A673 (cell line): ENCODE results near the gene COPS4. TPM values are rescaled to one million over a fixed set of nuclear protein-coding genes. Genes with fewer than 3 reads are reported as not detected.
A peak's percentile ranks its signal among the peaks of the same experiment; 100 is the strongest.
"Not testable (repeated sequence)": the region's sequence is repeated elsewhere in the genome, so short reads cannot be mapped to it uniquely, and the experiment has no call there.

Source experiments
- BruUV-seq: library from RNA; stranded (reverse); fragments of 400-500 nt; replicated peaks from 2 replicates; lab custom pipeline; 2021; lab: Mats Ljungman, UMichigan
- CTCF ChIA-PET: fragments of 300-600 bp; sonication (Branson Sonifier 250); formaldehyde crosslinking; loops from one replicate; lab custom pipeline; 2022; ENCODE audit warnings: antibody characterized with exemption; lab: Charles Lee
- POLR2A ChIA-PET: fragments of 300-600 bp; sonication (Branson Sonifier 250); formaldehyde crosslinking; loops from one replicate; lab custom pipeline; 2022; ENCODE audit warnings: antibody characterized with exemption; ENCODE audit not compliant: low non-redundant PET; lab: Charles Lee
- DNase-seq: peaks from one replicate; pipeline ENCODE4 v3.0.0-alpha.2; 2015; ENCODE audit warnings: low spot score
- H3K27ac ChIP-seq: fragments of 200-600 bp; sonication (generic); 2 replicates; pipeline ENCODE4 v1.5.1; 2016; ENCODE audit warnings: mixed run types, low read depth, mild to moderate bottlenecking, mixed read lengths, antibody characterized with exemption, low read length; ENCODE audit not compliant: poor library complexity, severe bottlenecking
- H3K27me3 ChIP-seq: fragments of 200-600 bp; sonication (generic); replicated peaks from 2 replicates; pipeline ENCODE4 v1.6.1; 2017; ENCODE audit warnings: mixed run types, low read depth, mild to moderate bottlenecking, mixed read lengths, antibody characterized with exemption, low read length; ENCODE audit not compliant: insufficient read depth, poor library complexity
- H3K36me3 ChIP-seq: fragments of 200-600 bp; sonication (generic); 2 replicates; pipeline ENCODE4 v1.6.1; 2016; ENCODE audit warnings: mixed run types, mild to moderate bottlenecking, mixed read lengths, antibody characterized with exemption, low read length; ENCODE audit not compliant: insufficient read depth, poor library complexity, severe bottlenecking
- H3K4me1 ChIP-seq: fragments of 200-600 bp; sonication (generic); 2 replicates; pipeline ENCODE4 v1.6.1; 2017; ENCODE audit warnings: mixed run types, mild to moderate bottlenecking, mixed read lengths, antibody characterized with exemption, low read length; ENCODE audit not compliant: insufficient read depth, poor library complexity, severe bottlenecking
- H3K4me3 ChIP-seq: fragments of 200-600 bp; sonication (generic); 2 replicates; pipeline ENCODE4 v1.5.1; 2016; ENCODE audit warnings: low read depth, mixed run types, mild to moderate bottlenecking, mixed read lengths, low read length; ENCODE audit not compliant: poor library complexity, severe bottlenecking
- H3K9me3 ChIP-seq: fragments of 200-600 bp; sonication (generic); 2 replicates; pipeline ENCODE4 v1.6.1; 2016; ENCODE audit warnings: mixed run types, low read depth, mild to moderate bottlenecking, mixed read lengths, antibody characterized with exemption, low read length; ENCODE audit not compliant: poor library complexity, severe bottlenecking
- EZH2 ChIP-seq: fragments of 200-600 bp; sonication (generic); IDR thresholded peaks from 2 replicates; pipeline ENCODE4 v1.6.1; 2017; ENCODE audit warnings: borderline replicate concordance, low read depth, mild to moderate bottlenecking, mixed read lengths, antibody characterized with exemption, low read length; ENCODE audit not compliant: poor library complexity, severe bottlenecking
- intact Hi-C: fragments of 100-400 bp; cut with micrococcal nuclease; formaldehyde crosslinking; loops from one replicate; pipeline ENCODE4 v1.10.0; 2022; ENCODE audit not compliant: unreplicated experiment
- total RNA-seq: library from RNA; stranded (reverse); gene quantifications from 2 replicates; pipeline ENCODE4 v1.2.3, GENCODE V29; 2021
- TF ChIP-seq, protein P1 (sequence below): fragments of 300-800, 200-600 bp; sonication (generic); conservative IDR thresholded peaks from 2 replicates; pipeline ENCODE4 v1.5.1; 2017; ENCODE audit warnings: low read depth, mild to moderate bottlenecking, antibody characterized with exemption, low read length, moderate library complexity, mixed read lengths

COPS4 gene
- total RNA-seq, 1 experiment from 2014 or later = 25.5 TPM

DNA sequence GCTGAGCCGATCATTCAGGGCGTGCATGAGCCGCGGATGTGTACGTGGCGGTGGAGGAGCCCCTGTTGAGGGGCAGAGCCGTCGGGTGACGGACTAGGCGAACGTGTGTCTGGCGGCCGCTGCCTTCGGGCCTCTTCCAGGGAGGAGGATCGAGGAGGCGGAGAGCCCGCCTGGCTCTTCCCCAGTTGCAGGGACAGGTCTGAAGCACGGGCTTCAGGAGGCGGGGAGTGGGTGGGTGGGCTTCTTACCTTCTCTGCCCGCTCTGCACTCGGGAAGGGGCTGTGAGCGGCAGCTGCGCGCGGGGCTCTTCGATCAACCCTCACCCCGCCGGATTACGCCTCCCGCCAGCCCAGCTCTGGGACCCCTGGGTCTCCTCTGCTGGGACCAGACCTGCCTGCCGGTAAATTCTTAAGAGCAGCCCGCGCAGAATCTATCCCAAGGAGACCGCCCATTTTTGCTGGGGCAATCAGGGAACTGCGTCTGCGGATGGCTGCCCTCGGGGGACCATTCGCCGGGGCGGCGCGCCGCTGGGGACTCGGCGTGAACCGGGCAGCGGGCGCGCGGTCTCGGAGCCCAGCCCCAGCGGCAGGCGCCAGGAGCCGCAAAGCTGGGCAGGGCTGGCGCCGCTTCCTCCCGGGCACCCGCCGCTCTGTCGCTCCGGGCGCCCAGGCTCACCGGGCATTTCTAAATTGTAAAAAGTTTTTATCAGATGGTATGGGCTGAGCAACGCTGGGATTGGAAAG, 74.7 kb downstream of the COPS4 start:
- no peaks in the 10 kb centered on the region for H3K27me3 ChIP-seq
- POLR2A ChIA-PET = interaction anchor here (0.6 kb wide), 1 partner anchor 99 kb away, joined by 6 read pairs; the partner anchor contains the start of gene LIN54
- peak overlapping the region; percentile 53 for H3K4me3 ChIP-seq
- H3K9me3 ChIP-seq = no peaks in the 10 kb centered on the region
- DNase-seq = peak; percentile 46
- CTCF ChIA-PET = interaction anchor here (0.8 kb wide), 1 partner anchor 143 kb away, joined by 4 read pairs; no protein-coding TSS in a partner anchor
- no peak overlapping the region for H3K27ac ChIP-seq
- intact Hi-C loops = no loop called here
- no peaks in the 10 kb centered on the region for H3K4me1 ChIP-seq
- no peak for TF ChIP-seq EZH2
- TF ChIP-seq, protein P1, sequence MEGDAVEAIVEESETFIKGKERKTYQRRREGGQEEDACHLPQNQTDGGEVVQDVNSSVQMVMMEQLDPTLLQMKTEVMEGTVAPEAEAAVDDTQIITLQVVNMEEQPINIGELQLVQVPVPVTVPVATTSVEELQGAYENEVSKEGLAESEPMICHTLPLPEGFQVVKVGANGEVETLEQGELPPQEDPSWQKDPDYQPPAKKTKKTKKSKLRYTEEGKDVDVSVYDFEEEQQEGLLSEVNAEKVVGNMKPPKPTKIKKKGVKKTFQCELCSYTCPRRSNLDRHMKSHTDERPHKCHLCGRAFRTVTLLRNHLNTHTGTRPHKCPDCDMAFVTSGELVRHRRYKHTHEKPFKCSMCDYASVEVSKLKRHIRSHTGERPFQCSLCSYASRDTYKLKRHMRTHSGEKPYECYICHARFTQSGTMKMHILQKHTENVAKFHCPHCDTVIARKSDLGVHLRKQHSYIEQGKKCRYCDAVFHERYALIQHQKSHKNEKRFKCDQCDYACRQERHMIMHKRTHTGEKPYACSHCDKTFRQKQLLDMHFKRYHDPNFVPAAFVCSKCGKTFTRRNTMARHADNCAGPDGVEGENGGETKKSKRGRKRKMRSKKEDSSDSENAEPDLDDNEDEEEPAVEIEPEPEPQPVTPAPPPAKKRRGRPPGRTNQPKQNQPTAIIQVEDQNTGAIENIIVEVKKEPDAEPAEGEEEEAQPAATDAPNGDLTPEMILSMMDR = no peak
- H3K36me3 ChIP-seq = no peaks in the 10 kb centered on the region
- no TSS peak for BruUV-seq

DNA sequence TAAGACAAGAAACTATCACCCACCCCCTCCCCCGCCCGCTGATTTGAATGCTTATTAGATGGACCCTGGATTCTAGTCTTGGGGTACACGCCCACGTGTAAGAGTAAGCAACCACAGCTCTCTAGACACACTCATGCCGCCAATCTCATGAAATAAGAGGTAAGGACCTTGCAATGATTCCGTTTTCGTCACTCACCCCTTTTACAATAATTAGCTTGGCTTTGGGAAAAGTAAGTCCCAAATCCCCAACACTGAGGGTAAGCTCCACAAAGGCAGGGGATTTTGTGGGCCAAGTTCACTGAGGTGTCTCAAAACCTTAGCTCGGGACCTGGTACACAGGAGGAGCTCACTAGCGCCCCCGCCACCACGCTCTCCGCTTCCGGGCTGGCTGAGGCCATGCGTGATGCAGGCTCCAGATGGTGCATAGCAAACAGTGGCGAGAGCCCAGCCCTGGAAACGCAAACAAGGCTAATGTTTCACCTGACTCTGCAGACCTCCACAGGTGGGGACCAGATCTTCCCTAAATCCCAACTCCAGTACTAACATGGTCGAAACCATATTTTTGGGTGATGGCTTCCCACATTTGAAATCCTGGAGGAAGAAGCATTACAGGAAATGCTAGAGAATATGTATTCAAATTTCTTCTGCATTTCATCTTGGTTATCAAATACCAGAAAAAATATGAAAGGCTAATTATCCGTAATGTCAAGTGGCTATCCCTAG, 75.4 kb downstream of the COPS4 start:
- no peaks in the 10 kb centered on the region for H3K9me3 ChIP-seq
- H3K27me3 ChIP-seq = no peaks in the 10 kb centered on the region
- no TSS peak for BruUV-seq
- H3K27ac ChIP-seq = no peak overlapping the region
- no peak for TF ChIP-seq EZH2
- TF ChIP-seq, protein P1 = peak; percentile 71
- no peaks in the 10 kb centered on the region for H3K36me3 ChIP-seq
- peak overlapping the region; percentile 53 for H3K4me3 ChIP-seq
- POLR2A ChIA-PET = interaction anchor here (0.6 kb wide), 1 partner anchor 100 kb away, joined by 6 read pairs; the partner anchor contains the start of gene LIN54
- no peaks in the 10 kb centered on the region for H3K4me1 ChIP-seq
- CTCF ChIA-PET = interaction anchor here (0.8 kb wide), 1 partner anchor 143 kb away, joined by 4 read pairs; no protein-coding TSS in a partner anchor
- intact Hi-C loops = no loop called here
- DNase-seq = peak; percentile 79

DNA sequence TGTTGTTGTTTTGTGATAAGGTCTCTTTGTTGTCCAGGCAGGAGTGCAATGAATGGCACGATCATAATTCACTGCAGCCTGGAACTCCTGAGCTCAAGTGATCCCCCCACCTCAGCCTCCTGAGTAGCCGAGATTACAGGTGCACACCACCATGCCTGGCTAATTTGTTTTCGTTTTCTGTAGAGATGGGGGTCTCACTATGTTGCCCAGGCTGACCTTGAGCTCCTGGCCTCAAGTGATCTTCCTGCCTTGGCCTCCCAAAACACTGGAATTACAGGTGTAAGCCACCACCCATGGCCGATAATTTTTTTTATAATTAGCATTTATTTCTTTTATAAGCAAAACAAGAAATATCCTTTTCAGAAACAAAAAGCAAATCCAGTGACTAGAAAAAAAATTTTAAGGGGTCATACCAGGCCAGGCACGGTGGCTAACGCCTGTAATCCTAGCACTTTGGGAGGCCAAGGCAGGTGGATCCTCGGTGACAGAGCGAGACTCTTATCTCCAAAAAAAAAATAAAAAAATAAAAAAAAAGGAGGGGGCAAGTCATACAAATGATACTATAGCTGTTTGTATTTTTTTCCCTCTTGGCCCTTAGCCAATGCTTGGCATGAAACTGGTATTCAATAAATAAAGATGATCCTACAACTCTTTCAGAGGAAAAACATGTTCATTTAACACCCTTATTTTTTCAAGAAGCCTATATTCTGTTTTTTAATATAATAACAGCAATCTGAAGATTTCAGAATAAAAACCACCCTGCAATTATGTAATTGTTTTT, 76.2 kb downstream of the COPS4 start:
- TF ChIP-seq, protein P1 = no peak
- no peak for TF ChIP-seq EZH2

DNA sequence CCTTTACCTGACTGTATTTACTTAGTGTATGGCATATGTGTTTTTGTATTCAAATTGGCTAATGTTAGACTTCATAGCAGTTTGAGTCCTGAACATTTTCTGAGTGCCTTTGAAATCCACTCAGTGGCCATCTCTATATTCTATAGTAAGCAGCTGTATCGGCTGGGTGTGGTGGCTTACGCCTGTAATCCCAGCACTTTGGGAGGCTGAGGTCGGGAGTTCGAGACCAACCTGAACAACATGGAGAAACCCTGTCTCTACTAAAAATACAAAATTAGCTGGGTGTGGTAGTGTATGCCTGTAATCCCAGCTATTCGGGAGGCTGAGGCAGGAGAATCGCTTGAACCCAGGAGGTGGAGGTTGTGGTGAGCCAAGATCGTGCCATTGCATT, 76.8 kb downstream of the COPS4 start:
- BruUV-seq, H3K4me1 ChIP-seq, DNase-seq, H3K27me3 ChIP-seq, POLR2A ChIA-PET, CTCF ChIA-PET, H3K4me3 ChIP-seq, H3K27ac ChIP-seq, intact Hi-C loops, H3K36me3 ChIP-seq, H3K9me3 ChIP-seq: not testable (repeated sequence)

More for the DNA sequence above, 76.2 kb downstream of the COPS4 start:
- Histone ChIP-seq H3K27ac (no peak overlapping the region), H3K4me1 (no peaks in the 10 kb centered on the region), H3K36me3 (no peaks in the 10 kb centered on the region), H3K4me3 (no peak overlapping the region), H3K27me3 (no peaks in the 10 kb centered on the region), H3K9me3 (no peaks in the 10 kb centered on the region)
- intact Hi-C loops = no loop called here
- no peak for DNase-seq
- no TSS peak for BruUV-seq
- POLR2A ChIA-PET = no interaction called here
- CTCF ChIA-PET = no interaction called here
